HCT116 (cell line): ENCODE measurements around the gene IL36G.

Source experiments
- ATF3 ChIP-seq: IDR thresholded peaks from 2 replicates; pipeline ENCODE4 v1.6.1; 2012
- CTCF ChIP-seq, 3 experiments: fragments of 200-600 bp in 1 of 3; sonication (generic) in 1 of 3; IDR thresholded peaks in 2 of 3; conservative IDR thresholded peaks in 1 of 3; 2 replicates each; pipeline ENCODE4 v1.5.1; 2012 to 2017; ENCODE audit warnings: low read depth in 2 of 3, low read length in 2 of 3, antibody characterized with exemption in 1 of 3, borderline replicate concordance in 1 of 3, control low read depth in 1 of 3, mild to moderate bottlenecking in 1 of 3, mixed read lengths in 1 of 3, mixed run types in 1 of 3, moderate library complexity in 1 of 3; ENCODE audit not compliant: insufficient read depth in 1 of 3
- EGR1 ChIP-seq: IDR thresholded peaks from 2 replicates; pipeline ENCODE4 v1.6.1; 2012; ENCODE audit warnings: low read depth
- ELF1 ChIP-seq: IDR thresholded peaks from 2 replicates; pipeline ENCODE4 v1.6.1; 2012; ENCODE audit warnings: low read depth, borderline replicate concordance
- EZH2 ChIP-seq: fragments of 200-600 bp; sonication (generic); IDR thresholded peaks from 2 replicates; pipeline ENCODE4 v1.6.1; 2017; ENCODE audit warnings: antibody characterized with exemption, mixed run types
- EZH2phosphoT487 ChIP-seq: fragments of 200-600 bp; IDR thresholded peaks from 2 replicates; pipeline ENCODE4 v1.6.1; 2018; ENCODE audit warnings: antibody characterized with exemption, borderline replicate concordance
- FOSL1 ChIP-seq: IDR thresholded peaks from 2 replicates; pipeline ENCODE4 v1.6.1; 2012; ENCODE audit warnings: low read depth
- POLR2A ChIP-seq: IDR thresholded peaks from 2 replicates; pipeline ENCODE4 v1.7.0; 2011; ENCODE audit warnings: borderline replicate concordance; ENCODE audit not compliant: insufficient read depth, insufficient read length; ENCODE audit errors: extremely low read depth
- POLR2AphosphoS5 ChIP-seq: IDR thresholded peaks from 2 replicates; pipeline ENCODE4 v1.6.1; 2011; ENCODE audit warnings: mild to moderate bottlenecking, low read depth, low read length, moderate library complexity
- REST ChIP-seq: IDR thresholded peaks from 2 replicates; pipeline ENCODE4 v1.6.1; 2012; ENCODE audit warnings: low read depth
- SIN3A ChIP-seq: IDR thresholded peaks from 2 replicates; pipeline ENCODE4 v1.6.1; 2012; ENCODE audit warnings: low read depth
- TCF7L2 ChIP-seq: IDR thresholded peaks from 2 replicates; pipeline ENCODE4 v1.7.0; 2011; ENCODE audit warnings: borderline replicate concordance, inconsistent platforms; ENCODE audit not compliant: insufficient read depth, insufficient read length; ENCODE audit errors: extremely low read depth
- YY1 ChIP-seq: IDR thresholded peaks from 2 replicates; pipeline ENCODE4 v1.6.1; 2011; ENCODE audit warnings: low read length, low read depth, moderate library complexity, mild to moderate bottlenecking; ENCODE audit not compliant: insufficient replicate concordance; ENCODE audit errors: extremely low read depth

- TF ChIP-seq YY1 (no peak), POLR2A (no peak), EGR1 (no peak), EZH2 (no peak), TCF7L2 (no peak), ELF1 (no peak), CTCF (IDR thresholded peaks at IDR 0.05 in 2 of 3, conservative IDR thresholded peaks at IDR 0.05 in 1 of 3; ENCODE audit: borderline replicate concordance in 1 of 3, insufficient read depth in 1 of 3, low read depth in 2 of 3, low read length in 2 of 3) (no peak), FOSL1 (no peak), ATF3 (no peak), SIN3A (no peak), EZH2phosphoT487 (no peak), POLR2AphosphoS5 (no peak), REST (no peak)
Observed at GRCh38 chr2:113024764-113025163, 47.0 kb downstream of the IL36G start.
